OCI-M1 (cell line): Measurements from ENCODE around the gene PEX11G.
A peak's percentile ranks its signal among the peaks of the same experiment; 100 is the strongest.

ENCODE experiments used
- DNase-seq: peaks from one replicate; lab custom pipeline; 2025; lab: John Stamatoyannopoulos, UW

The PEX11G gene

DNA sequence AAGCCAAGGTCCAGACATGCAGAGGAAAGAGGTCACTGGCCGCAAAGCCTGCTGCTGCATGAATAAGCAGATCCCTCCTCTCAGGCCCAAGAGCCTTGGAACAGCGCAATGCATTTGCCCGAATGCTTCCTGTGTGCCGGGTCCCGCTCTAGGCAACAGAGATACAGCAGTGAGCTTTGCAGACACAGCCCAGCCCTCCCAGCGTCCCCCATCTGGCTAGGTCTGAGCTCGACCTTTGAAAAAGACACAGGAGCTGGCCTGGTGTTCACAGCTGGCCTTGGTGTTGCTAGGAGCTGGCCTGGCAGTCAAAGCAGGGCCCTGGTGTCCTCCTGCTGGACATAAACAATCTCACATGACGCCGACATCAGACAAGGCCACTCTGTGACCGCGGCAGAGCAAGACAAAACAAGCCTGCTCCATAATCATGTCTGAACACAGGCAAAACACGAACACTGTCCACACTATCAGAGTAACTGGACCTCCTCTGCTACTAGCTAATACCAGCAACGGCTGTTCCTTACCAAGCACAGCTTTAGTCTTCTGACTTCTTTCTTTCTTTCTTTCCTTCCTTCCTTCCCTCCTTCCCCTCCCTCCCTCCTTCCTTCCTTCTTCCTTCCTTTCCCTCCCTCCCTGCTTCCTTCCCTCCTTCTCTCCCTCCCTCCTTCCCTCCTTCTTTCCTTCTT is 5.7 kb upstream of the PEX11G start:
- no peak for DNase-seq

DNA sequence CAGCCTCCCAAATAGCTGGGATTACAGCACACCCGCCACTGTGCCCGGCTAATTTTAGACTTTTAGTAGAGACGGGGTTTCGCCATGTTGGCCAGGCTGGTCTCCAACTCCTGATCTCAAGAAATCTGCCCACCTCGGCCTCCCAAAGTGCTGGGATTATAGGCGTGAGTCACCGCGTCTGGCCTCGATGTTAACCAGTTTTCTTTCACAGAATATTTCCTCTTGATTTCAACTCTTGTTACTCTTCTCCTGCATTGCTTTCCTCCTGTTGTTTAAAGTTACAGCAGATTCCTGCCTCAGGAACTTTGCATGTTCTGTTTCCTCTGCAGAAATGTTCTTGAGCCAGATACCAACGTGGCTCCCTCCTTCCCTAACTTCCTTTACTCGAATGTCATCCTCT is 3.7 kb upstream of the PEX11G start:
- no peak for DNase-seq

- DNase-seq: peak; percentile 28
Observed at GRCh38 chr19:7492142-7492541, 3.3 kb upstream of the PEX11G start.

DNA sequence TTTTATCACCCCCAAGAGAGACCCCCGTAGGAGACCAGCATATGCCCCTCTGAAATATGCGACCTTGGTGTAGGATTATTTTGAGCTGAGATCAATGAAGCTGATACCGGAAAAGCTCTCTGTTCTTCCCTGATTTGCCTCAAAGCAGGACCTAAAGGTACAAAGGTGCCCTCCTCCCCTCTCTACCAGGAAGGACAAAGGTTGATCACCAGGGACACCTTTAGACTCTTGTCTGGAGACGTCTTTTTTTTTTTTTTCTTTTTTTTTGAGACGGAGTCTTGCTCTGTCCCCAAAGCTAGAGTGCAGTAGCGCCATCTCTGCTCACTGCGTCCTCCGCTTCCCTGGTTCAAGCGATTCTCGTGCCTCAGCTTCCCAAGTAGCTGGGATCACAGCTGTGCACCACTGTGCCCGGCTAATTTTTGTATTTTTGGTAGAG is 792 bp upstream of the PEX11G start:
- DNase-seq: no peak

DNA sequence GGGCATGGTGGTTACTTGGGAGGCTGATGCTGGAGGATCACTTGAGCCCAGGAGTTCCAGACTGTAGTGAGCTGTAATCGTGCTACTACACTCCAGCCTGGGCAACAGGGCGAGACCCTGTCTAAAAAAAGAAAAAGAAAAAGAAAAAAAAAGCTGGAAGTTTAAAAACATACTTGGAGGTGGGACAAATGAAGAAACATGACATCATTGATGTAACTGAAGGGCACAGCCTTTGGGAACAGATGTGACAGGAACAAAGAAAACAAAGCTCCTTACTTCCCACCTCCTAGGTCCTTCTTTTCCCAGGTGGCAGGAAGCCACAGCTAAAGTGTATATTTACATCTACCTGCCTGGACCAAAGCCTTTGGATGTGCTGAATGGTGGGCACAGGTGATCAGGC is 1.9 kb downstream of the PEX11G start:
- DNase-seq: no peak

DNA sequence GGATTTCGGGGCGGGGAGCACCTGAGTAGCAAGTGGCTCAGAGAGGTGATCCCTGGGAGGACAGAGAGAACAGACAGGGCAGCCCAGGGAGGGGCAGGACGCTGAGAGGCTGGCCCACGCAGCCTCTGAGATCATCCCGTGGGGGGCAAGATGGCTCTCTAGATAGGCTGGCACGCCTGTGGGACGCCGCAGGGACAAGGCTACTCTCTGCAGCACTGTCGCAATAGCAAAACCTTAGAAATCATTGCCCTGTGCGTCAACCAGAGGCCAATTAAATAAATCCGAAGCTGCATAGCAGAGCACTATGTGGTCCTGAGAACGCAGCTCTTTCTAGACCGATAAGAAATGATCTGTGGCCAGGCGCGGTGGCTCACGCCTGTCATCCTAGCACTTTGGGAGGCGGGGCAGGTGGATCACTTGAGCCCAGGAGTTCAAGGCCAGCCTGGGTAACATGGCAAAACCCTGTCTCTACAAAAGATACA is 5.1 kb downstream of the PEX11G start:
- DNase-seq: peak; percentile 69

DNA sequence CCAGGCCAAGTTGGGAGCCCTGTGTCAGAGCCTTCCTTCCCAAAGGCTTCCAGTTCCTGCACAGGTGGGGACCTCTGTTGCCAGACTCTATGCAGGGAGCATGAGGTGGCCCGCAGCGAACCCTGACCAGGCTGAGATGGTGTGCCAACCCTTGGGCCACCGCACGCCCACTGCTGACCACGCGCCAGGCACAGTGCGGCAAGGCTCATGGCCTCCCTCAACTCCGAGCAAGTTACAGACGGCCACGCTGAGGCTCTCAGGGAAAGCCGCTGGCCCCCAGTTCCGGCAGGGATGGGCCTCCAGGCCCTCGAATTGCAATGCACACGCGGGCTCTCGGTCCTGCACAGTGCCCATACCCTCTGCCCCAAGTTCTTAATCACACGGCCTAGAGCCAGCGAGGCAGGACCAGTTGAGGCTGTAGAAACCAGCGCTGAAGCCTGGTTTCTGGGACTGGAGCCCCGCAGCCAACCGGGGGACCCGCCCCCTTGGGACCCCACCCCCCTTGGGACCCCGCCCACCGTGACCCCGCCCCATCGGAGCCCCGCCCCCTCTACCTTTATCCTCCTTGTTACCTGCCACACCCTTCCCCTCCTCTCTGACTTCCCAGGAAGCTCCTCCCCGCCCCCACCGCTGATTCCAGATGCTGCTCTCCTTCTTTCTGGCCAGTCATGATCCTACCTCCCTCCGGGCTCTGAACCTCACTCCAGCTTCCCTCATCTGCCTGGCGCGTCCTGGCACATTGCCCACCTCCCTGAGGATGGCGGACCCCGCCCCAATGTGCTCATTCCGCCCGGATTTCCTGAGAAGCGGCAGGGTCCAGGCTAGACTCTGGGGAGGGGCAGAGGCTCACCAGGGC is 6.0 kb downstream of the PEX11G start:
- no peak for DNase-seq

GRCh38 chr19:7480970-7481255 is 7.9 kb downstream of the PEX11G start:
- no peak for DNase-seq

DNA sequence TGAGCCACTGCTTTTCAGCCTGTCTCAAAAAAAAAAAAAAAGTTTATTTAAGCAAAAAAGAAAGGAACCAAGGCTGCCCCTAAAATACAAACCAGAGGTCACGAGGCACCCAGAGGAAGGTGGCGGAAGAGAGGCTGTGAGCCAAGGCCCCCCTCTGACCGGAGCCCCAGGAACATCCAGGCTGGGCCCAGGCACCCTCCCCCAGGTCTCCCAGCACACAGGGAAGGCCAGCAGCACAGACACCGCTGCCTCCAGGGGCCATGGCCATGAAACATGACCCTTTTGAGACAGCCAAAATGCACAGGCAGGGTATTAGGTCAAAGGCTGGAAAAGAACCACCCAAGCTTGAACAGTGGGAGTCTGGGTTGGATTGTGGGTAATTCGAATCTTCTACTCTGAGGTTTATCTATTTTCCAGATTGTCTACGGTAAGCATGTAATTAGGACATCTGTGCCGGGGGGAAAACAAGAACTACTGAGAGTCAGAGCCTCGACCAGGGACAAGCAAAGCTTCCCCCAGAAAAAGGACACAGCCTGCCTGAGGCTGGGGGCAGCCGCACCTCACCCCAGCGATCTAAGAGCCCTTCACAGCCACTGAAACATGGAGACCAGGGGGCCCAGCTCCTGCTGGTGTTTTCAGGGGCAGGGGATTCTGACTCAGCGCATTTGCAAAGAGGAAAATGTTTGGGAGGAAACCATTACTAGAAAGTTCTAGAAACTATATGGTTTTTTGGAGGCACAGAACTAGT is 8.4 kb downstream of the PEX11G start:
- DNase-seq: no peak

GRCh38 chr19:7478843-7479227 is 10.0 kb downstream of the PEX11G start:
- no peak for DNase-seq

DNA sequence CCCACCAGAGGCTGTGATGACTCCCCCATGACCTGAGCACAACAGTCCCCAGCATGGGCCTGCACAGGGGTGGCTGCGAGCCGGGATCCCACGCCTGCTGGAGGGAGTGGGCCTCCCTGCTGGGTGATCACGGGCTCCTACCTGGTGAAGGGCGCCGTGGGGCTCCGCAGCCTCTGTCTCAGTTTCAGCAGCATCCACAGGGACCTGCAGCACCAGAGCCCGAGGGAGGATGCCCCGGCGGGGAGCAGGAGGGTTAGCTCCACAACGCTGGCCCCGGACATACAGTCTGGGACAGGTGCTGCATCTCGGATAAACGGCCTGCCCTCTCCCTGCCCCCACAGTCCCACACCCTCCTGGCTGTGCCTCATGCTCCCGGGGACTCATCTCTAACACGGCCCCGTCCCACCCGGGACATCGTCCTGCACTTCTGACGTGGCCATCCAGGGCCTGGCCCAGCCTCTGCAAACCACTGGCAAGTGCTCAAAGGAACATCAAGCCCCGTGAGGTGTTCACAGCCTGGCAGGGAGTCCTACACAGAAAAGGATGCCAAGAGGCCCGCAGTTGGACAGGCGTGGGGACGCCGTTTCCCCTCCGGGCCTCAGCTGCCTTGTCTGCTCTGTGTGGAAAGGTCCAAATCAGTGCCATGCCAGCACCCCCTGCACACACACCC is 10.5 kb downstream of the PEX11G start:
- no peak for DNase-seq

- DNase-seq: no peak
Observed at GRCh38 chr19:7477758-7478157, 11.1 kb downstream of the PEX11G start.

DNA sequence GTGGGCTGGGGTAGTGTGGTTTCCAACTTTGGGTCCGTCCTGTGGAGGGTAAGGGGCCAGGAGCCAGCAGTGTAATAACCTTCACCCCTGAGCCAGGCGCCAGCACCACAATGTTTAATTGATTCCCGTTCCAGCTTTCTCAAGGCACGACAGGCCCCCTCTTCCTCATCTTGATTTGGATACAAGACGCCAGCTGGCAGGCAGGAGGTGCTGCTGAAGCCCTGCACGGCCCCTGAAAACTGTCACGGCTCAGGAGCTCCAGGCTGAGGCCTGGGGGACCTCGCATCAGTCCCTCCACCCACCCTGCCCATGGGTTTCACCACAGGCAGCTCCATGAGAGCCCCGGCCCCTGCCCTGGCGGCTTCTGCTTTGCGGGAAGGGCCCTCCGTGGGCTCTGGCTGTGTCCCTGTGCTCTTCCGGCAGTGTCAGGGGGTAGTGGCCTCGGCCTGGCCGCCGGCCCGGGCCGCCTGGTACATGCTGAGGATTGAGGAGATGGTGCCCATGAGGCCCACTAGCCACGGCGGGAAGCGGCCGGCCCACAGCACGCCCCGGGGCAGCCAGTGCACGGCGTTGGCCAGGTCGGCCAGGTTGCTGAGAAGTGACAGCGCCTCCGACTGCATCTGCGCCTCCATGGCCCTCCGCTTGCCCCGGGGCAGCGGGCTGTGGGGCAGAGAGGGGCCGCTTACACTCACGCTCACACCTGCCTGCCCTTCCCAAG is 11.9 kb downstream of the PEX11G start:
- no peak for DNase-seq

GRCh38 chr19:7476241-7476640 is 12.6 kb downstream of the PEX11G start:
- DNase-seq: no peak

GRCh38 chr19:7475665-7476064 is 13.2 kb downstream of the PEX11G start:
- no peak for DNase-seq

DNA sequence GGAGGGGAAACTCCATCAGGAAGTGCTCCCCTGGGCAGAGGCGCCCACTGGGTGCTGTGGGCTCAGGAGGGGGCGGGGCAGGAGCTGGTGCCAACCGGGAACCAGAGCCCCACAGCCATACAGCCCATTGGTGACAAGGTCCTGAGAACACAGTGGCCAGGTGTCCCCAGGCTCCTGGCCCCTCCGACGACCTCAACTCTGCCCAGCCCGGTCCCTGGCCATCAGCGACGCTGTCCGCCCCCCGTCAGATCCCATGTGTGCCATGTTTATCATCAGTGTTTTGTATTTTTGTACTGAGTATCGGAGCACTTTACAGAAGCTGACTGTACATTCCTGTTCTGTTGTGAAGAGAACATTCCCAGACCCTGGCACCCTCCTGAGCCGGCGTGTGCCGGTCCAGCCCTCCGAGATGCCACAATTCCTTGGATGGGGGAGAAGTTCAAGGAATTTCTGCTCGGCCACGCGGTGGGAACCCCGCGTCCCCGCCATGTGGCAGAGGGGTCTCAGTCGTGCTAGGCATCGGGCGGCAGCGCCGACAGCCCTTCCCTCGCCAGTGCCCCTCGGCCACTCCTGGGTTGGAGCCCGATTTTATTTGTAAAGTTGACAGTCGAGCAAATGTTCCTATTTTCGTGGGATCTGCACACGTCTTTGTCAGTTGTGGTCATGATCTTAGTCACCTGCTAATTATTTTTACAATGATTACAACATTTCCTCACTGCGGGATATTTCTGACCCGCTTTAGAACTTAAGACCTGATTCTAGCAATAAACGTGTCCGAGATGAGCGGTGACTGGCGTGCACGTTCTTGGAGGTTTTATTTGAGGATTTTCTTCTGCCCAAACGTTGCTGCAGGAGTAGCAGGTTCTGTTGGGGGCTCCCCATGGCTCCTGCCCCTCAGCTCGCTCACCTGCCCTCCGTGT is 16.9 kb downstream of the PEX11G start:
- DNase-seq: no peak

- no peak for DNase-seq
Observed at GRCh38 chr19:7470540-7471305, 18.1 kb downstream of the PEX11G start.

GRCh38 chr19:7469669-7470285 is 19.1 kb downstream of the PEX11G start:
- DNase-seq: no peak

DNA sequence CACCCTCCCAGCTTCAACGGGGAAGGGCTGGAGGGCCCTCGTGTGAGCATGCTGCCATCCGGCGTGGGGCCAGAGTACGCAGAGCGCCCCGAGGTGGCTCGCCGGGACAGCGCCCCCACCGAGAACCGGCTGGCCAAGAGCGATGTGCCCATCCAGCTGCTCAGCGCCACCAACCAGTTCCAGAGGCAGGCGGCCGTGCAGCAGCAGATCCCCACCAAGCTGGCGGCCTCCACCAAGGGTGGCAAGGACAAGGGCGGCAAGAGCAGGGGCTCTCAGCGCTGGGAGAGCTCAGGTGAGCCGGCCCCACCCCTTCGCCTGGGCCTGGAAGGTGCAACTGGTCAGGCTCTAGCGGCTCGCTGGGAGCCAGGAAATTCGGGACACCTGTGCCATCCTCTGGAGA is 20.0 kb downstream of the PEX11G start:
- DNase-seq: no peak
